HepG2 (cell line): ENCODE measurements around the gene TMEM41B.

Experiments used
- ADNP ChIP-seq: sonication (generic); formaldehyde crosslinking; IDR thresholded peaks from 2 replicates; pipeline ENCODE4 v1.4.0; 2020; ENCODE audit warnings: missing genetic modification reagents
- CHD2 ChIP-seq: IDR thresholded peaks from 2 replicates; pipeline ENCODE4 v1.6.1; 2011; ENCODE audit warnings: low read depth, low read length, improper control_type of control experiment
- ERF ChIP-seq: IDR thresholded peaks from 2 replicates; pipeline ENCODE4 v1.6.1; 2018; ENCODE audit warnings: missing biosample characterization, missing genetic modification reagents
- MIXL1 ChIP-seq: IDR thresholded peaks from 2 replicates; pipeline ENCODE4 v1.6.1; 2016
- NCOA1 ChIP-seq: sonication (generic); formaldehyde crosslinking; IDR thresholded peaks from 2 replicates; pipeline ENCODE4 v1.9.0; 2021; ENCODE audit warnings: missing genetic modification reagents
- NCOR1 ChIP-seq: fragments of 200-600 bp; sonication (generic); IDR thresholded peaks from 2 replicates; pipeline ENCODE4 v1.7.0; 2017; ENCODE audit warnings: antibody characterized with exemption, low read length, borderline replicate concordance
- RFX1 ChIP-seq: fragments of 450-650 bp; IDR thresholded peaks from 2 replicates; pipeline ENCODE4 v1.6.1; 2017
- SRF ChIP-seq: IDR thresholded peaks from 2 replicates; pipeline ENCODE4 v1.6.1; 2011; ENCODE audit warnings: mild to moderate bottlenecking, low read depth, low read length, moderate library complexity
- ZNF281 ChIP-seq: sonication (generic); formaldehyde crosslinking; IDR thresholded peaks from 2 replicates; pipeline ENCODE4 v1.4.0; 2020; ENCODE audit warnings: missing genetic modification reagents, borderline replicate concordance
- ZNF749 ChIP-seq: sonication (generic); formaldehyde crosslinking; IDR thresholded peaks from 2 replicates; pipeline ENCODE4 v1.8.0; 2022; ENCODE audit warnings: mild to moderate bottlenecking, missing genetic modification reagents, moderate library complexity, borderline replicate concordance
- TF ChIP-seq, protein P1 (sequence below): sonication (generic); formaldehyde crosslinking; IDR thresholded peaks from 2 replicates; pipeline ENCODE4 v1.4.0; 2020; ENCODE audit warnings: mild to moderate bottlenecking, missing genetic modification reagents
- TF ChIP-seq, protein P2 (sequence below): sonication (generic); formaldehyde crosslinking; IDR thresholded peaks from 2 replicates; pipeline ENCODE4 v1.4.0; 2020; ENCODE audit warnings: missing genetic modification reagents
- TF ChIP-seq, protein P3 (sequence below): IDR thresholded peaks from 2 replicates; pipeline ENCODE4 v1.6.1; 2012; ENCODE audit warnings: inconsistent platforms

DNA sequence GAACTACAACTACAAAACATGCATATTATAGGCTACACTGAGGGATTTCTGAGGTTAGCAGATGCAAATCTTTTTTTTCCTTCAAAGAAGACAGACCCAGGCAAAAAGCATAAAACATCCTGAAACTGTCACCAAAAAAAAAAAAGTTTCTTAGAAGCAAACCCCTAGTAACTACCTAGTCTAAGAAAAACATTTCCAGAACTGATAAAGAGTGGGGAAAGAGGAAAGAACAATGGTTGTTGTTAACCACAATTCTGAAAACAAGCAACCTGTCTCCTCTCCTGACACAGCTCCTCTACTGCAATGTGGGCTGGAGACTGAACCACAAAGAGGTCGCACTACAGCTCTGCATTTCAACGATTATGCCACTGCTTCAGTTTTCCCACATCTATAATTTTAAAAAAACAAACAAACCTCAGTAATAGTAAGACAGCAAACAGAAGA is 64.2 kb downstream of the TMEM41B start:
- TF ChIP-seq NCOR1 (no peak), ADNP (CRISPR knock-in tag) (no peak), CHD2 (no peak), ZNF749 (no peak), RFX1 (no peak), ERF (no peak), NCOA1 (no peak), SRF (no peak), ZNF281 (no peak), MIXL1 (CRISPR knock-in tag) (no peak)
- TF ChIP-seq, protein P1, sequence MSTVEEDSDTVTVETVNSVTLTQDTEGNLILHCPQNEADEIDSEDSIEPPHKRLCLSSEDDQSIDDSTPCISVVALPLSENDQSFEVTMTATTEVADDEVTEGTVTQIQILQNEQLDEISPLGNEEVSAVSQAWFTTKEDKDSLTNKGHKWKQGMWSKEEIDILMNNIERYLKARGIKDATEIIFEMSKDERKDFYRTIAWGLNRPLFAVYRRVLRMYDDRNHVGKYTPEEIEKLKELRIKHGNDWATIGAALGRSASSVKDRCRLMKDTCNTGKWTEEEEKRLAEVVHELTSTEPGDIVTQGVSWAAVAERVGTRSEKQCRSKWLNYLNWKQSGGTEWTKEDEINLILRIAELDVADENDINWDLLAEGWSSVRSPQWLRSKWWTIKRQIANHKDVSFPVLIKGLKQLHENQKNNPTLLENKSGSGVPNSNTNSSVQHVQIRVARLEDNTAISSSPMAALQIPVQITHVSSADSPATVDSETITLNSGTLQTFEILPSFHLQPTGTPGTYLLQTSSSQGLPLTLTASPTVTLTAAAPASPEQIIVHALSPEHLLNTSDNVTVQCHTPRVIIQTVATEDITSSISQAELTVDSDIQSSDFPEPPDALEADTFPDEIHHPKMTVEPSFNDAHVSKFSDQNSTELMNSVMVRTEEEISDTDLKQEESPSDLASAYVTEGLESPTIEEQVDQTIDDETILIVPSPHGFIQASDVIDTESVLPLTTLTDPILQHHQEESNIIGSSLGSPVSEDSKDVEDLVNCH, result no peak
- TF ChIP-seq, protein P2, sequence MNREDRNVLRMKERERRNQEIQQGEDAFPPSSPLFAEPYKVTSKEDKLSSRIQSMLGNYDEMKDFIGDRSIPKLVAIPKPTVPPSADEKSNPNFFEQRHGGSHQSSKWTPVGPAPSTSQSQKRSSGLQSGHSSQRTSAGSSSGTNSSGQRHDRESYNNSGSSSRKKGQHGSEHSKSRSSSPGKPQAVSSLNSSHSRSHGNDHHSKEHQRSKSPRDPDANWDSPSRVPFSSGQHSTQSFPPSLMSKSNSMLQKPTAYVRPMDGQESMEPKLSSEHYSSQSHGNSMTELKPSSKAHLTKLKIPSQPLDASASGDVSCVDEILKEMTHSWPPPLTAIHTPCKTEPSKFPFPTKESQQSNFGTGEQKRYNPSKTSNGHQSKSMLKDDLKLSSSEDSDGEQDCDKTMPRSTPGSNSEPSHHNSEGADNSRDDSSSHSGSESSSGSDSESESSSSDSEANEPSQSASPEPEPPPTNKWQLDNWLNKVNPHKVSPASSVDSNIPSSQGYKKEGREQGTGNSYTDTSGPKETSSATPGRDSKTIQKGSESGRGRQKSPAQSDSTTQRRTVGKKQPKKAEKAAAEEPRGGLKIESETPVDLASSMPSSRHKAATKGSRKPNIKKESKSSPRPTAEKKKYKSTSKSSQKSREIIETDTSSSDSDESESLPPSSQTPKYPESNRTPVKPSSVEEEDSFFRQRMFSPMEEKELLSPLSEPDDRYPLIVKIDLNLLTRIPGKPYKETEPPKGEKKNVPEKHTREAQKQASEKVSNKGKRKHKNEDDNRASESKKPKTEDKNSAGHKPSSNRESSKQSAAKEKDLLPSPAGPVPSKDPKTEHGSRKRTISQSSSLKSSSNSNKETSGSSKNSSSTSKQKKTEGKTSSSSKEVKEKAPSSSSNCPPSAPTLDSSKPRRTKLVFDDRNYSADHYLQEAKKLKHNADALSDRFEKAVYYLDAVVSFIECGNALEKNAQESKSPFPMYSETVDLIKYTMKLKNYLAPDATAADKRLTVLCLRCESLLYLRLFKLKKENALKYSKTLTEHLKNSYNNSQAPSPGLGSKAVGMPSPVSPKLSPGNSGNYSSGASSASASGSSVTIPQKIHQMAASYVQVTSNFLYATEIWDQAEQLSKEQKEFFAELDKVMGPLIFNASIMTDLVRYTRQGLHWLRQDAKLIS, result no peak
- TF ChIP-seq, protein P3, sequence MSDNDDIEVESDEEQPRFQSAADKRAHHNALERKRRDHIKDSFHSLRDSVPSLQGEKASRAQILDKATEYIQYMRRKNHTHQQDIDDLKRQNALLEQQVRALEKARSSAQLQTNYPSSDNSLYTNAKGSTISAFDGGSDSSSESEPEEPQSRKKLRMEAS, result no peak
